ENCODE measurements around the gene PLXNA1.

- TF ChIP-seq CTCF (IDR thresholded peaks at IDR 0.05) (no peak), POLR2AphosphoS5 (IDR thresholded peaks at IDR 0.05; ENCODE audit: low read depth, low read length) (no peak), TCF7L2 (IDR thresholded peaks at IDR 0.05; ENCODE audit: low read depth, low read length) (no peak)
Measured at GRCh38 chr3:126971891-126972351, 11.0 kb upstream of the PLXNA1 start.

Measured in Panc1 (cell line).